CD4-positive, alpha-beta T cell treated with Interleukin-6 for 4 hours (primary cell): ENCODE measurements around the gene TBC1D22A.

Experiments used
- DNase-seq: peaks from one replicate; pipeline ENCODE4 v3.0.0-alpha.2; 2020; ENCODE audit warnings: mixed read lengths

Gene TBC1D22A

GRCh38 chr22:46796566-46797195 lies 34.2 kb downstream of the TBC1D22A start:
- no peak for DNase-seq

GRCh38 chr22:46797355-46797754 lies 34.9 kb downstream of the TBC1D22A start:
- DNase-seq: peak; percentile 26

- DNase-seq: no peak
These were observed 35.6 kb downstream of the TBC1D22A start for GRCh38 chr22:46798041-46798365.

GRCh38 chr22:46798366-46799350 lies 36.2 kb downstream of the TBC1D22A start:
- DNase-seq: peak; percentile 81

- no peak for DNase-seq
These were observed 37.2 kb downstream of the TBC1D22A start for GRCh38 chr22:46799626-46800025.

- DNase-seq: no peak
These were observed 37.8 kb downstream of the TBC1D22A start for GRCh38 chr22:46800102-46800857.

GRCh38 chr22:46801331-46801811 lies 38.9 kb downstream of the TBC1D22A start:
- no peak for DNase-seq

GRCh38 chr22:46801826-46802607 lies 39.6 kb downstream of the TBC1D22A start:
- no peak for DNase-seq

- no peak for DNase-seq
These were observed 40.2 kb downstream of the TBC1D22A start for GRCh38 chr22:46802608-46803027.

- peak; percentile 82 for DNase-seq
These were observed 40.8 kb downstream of the TBC1D22A start for GRCh38 chr22:46803031-46803880.

- DNase-seq: no peak
These were observed 41.5 kb downstream of the TBC1D22A start for GRCh38 chr22:46803936-46804335.

- DNase-seq: no peak
These were observed 44.3 kb downstream of the TBC1D22A start for GRCh38 chr22:46806794-46807193.

GRCh38 chr22:46807458-46807857 lies 45.0 kb downstream of the TBC1D22A start:
- DNase-seq: no peak

GRCh38 chr22:46809153-46809885 lies 46.9 kb downstream of the TBC1D22A start:
- no peak for DNase-seq

GRCh38 chr22:46810856-46811786 lies 48.7 kb downstream of the TBC1D22A start:
- DNase-seq: no peak

- DNase-seq: no peak
These were observed 49.7 kb downstream of the TBC1D22A start for GRCh38 chr22:46812034-46812605.

- no peak for DNase-seq
These were observed 50.3 kb downstream of the TBC1D22A start for GRCh38 chr22:46812788-46813187.

- no peak for DNase-seq
These were observed 51.6 kb downstream of the TBC1D22A start for GRCh38 chr22:46813816-46814597.
